ENCODE measurements around the gene FOXO1.

Gene FOXO1

DNA sequence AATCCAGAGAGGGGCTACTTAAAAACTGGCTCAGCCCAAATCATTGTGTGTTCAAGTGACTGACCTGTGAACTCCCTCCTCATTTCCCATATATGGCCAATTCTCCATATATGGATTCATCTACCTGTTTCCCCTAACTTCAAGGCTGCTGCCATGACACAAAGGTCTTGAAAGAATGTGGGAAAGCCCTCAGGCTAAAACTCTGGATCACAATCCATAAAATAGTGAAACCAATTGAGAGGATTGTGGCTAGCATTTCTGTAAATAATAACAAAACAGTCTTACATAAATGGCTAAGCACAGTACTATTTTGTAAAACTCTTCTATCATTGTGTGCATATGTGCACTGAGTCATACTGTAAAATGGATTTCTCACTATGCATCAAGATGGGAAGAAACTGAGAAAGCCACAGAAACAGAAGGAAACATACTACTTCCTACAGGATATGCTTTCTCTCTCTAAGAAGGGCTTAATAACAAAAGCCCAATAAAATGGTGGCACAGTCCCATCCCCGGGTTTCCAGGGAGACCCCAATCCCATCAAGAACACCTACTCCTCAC is 80.5 kb downstream of the FOXO1 start:
- TF ChIP-seq, protein P1, sequence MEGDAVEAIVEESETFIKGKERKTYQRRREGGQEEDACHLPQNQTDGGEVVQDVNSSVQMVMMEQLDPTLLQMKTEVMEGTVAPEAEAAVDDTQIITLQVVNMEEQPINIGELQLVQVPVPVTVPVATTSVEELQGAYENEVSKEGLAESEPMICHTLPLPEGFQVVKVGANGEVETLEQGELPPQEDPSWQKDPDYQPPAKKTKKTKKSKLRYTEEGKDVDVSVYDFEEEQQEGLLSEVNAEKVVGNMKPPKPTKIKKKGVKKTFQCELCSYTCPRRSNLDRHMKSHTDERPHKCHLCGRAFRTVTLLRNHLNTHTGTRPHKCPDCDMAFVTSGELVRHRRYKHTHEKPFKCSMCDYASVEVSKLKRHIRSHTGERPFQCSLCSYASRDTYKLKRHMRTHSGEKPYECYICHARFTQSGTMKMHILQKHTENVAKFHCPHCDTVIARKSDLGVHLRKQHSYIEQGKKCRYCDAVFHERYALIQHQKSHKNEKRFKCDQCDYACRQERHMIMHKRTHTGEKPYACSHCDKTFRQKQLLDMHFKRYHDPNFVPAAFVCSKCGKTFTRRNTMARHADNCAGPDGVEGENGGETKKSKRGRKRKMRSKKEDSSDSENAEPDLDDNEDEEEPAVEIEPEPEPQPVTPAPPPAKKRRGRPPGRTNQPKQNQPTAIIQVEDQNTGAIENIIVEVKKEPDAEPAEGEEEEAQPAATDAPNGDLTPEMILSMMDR (IDR thresholded peaks at IDR 0.05; ENCODE audit: low read depth, low read length) = no peak
- no peak overlapping the region for H3K4me3 ChIP-seq (replicated peaks in 1 of 2; ENCODE audit: low read depth in 2 of 2, low read length in 2 of 2)
- DNase-seq (ENCODE audit: low read depth in 2 of 2) = peak in 1 of 2 donors; percentile 50

DNA sequence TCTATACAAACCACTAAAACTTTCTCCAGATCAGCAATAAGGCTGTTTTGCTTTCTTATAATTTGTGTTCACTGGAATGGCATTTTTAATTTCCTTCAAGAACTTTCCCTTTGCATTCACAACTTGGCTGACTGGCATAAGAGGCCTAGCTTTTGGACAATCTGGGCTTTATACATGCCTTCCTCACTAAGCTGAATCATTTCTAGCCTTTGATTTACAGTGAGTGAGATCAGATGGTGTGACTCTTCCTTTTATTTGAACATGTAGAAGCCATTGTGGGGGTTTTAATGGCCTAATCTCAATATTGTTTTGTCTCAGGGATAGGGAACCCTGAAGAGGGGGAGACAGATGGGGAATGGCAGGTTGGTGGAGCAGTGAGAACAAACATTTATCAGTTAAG is 82.7 kb downstream of the FOXO1 start:
- H3K4me3 ChIP-seq (replicated peaks in 1 of 2; ENCODE audit: low read depth in 2 of 2, low read length in 2 of 2) = no peak overlapping the region
- DNase-seq (ENCODE audit: low read depth in 2 of 2) = no peak
- TF ChIP-seq, protein P1 (IDR thresholded peaks at IDR 0.05; ENCODE audit: low read depth, low read length) = no peak

DNA sequence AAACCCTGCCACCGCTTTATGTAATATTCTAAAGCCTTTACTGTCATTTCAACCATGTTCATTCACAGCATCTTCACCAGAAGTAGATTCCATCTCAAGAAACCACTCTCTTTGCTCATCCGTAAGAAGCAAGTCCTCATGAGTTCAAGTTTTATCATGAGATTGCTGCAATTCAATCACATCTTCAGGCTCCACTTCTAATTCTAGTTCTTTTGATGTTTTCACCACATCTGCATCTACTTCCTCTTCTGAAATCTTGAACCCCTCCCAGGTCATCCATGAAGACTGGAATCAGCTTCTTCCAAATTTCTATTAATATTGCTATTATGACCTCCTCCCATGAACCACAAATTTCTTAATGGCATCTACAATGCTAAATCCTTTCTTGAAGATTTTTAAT is 83.9 kb downstream of the FOXO1 start:
- H3K4me3 ChIP-seq (replicated peaks in 1 of 2; ENCODE audit: low read depth in 2 of 2, low read length in 2 of 2) = no peak overlapping the region
- DNase-seq (ENCODE audit: low read depth in 2 of 2) = no peak
- TF ChIP-seq, protein P1 (IDR thresholded peaks at IDR 0.05; ENCODE audit: low read depth, low read length) = no peak

DNA sequence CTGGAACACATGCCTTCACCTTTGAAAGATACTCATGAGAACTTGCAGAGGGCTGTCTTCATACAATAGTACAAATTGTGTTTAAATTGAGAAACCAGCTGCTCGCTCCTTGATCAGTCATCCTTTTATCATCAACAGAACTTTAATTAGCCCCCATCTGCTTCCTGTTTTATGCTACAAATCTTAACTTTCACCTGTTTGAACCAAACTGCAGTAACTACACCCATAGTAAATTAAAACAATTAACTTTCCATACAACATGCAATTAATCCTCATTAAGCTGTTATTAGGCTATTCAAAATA is 85.2 kb downstream of the FOXO1 start:
- DNase-seq (ENCODE audit: low read depth in 2 of 2) = no peak
- no peak overlapping the region for H3K4me3 ChIP-seq (replicated peaks in 1 of 2; ENCODE audit: low read depth in 2 of 2, low read length in 2 of 2)
- TF ChIP-seq, protein P1 (IDR thresholded peaks at IDR 0.05; ENCODE audit: low read depth, low read length) = no peak

DNA sequence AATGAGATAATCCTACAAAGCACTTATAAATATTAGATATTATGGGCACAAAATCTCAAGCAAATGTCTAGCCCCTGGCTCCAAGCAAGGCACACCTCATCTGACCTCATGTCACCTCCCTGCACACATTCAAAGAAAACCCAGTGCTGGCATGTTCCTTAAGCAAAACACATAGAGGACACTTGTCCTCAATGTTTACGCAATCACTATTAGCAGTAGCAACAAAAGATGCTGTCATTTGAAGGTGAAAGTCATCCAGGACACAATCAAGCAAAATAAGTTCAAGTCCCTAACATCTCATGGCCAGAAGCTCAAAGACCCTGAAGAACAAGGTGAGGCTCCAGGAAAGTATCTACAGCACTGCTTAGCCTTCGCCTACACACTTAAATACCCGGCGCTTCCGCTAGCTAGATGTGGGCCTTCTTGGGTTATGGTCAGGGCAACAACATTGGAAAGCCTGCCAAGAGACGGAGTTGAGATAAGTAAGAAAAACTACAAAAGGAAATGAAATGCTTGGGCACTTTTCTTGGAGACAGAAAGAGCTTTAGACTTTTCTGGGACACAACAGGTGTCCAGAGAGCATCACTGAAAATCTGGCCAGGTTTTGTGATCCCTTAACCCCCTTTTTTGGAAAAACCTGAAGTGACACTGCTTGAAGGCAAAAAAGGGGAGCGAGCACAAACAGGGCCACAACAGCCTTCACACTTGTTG is 85.7 kb downstream of the FOXO1 start:
- DNase-seq (ENCODE audit: low read depth in 2 of 2) = peak in 1 of 2 donors; percentile 39
- TF ChIP-seq, protein P1 (IDR thresholded peaks at IDR 0.05; ENCODE audit: low read depth, low read length) = no peak
- no peak overlapping the region for H3K4me3 ChIP-seq (replicated peaks in 1 of 2; ENCODE audit: low read depth in 2 of 2, low read length in 2 of 2)

DNA sequence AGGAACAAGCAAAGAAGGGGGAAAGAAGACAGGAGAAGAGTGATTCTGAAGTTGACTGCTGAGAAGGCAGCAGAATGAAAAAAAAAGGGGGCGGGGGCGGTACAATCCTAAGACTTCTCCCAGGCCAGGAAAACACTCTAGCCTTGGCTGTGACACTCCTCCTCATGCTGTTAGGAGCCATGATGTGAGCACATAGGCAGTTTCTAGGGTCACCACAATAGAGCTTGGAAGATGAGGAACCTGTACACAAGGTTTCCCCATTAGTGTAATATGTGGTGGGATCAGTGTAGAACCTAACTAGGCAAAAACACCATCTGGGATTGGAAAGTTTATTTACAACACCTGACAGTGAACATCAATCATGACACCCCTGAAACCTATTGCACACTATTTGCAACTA is 86.9 kb downstream of the FOXO1 start:
- H3K4me3 ChIP-seq (replicated peaks in 1 of 2; ENCODE audit: low read depth in 2 of 2, low read length in 2 of 2) = no peak overlapping the region
- no peak for DNase-seq (ENCODE audit: low read depth in 2 of 2)
- TF ChIP-seq, protein P1 (IDR thresholded peaks at IDR 0.05; ENCODE audit: low read depth, low read length) = no peak

DNA sequence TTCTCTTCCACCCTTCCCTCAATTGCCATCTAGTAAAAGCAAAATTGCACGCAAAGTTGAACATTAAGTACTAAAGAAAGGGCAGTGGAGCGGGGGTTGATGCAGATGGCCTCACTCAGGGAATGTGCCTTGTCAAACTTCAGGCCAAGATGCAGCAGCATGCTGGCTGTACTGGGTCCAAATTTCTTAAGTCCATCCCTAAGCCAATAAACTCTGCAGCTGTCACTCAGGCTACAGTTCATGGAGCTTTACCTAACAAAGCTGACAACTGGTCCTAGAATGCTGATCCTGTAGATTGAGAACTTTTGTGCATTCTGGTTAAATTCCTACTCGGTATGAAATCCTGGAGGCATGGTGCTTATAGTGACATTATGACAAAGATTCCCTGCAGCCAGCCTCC is 88.4 kb downstream of the FOXO1 start:
- DNase-seq (ENCODE audit: low read depth in 2 of 2) = no peak
- H3K4me3 ChIP-seq (replicated peaks in 1 of 2; ENCODE audit: low read depth in 2 of 2, low read length in 2 of 2) = no peak overlapping the region
- TF ChIP-seq, protein P1 (IDR thresholded peaks at IDR 0.05; ENCODE audit: low read depth, low read length) = no peak

All from cardiac fibroblast (primary cell).